ENCODE results near the gene ELMO1.

The ELMO1 gene

GRCh38 chr7:36870625-36871354, 577.9 kb downstream of the ELMO1 start:
- Histone ChIP-seq H3K4me1 (ENCODE audit: control insufficient read depth in 2 of 2, insufficient read depth in 2 of 2, low read length in 2 of 2) (no peaks in the 10 kb centered on the region), H3K9ac (ENCODE audit: low read depth in 1 of 2, low read length in 2 of 2) (no peak overlapping the region), H3K4me3 (ENCODE audit: low read length in 2 of 2) (no peak overlapping the region), H3K27ac (ENCODE audit: low read depth in 2 of 2, low read length in 2 of 2) (no peak overlapping the region), H3K9me3 (ENCODE audit: control insufficient read depth in 2 of 2, low read length in 2 of 2) (no peaks in the 10 kb centered on the region), H3K27me3 (ENCODE audit: control insufficient read depth in 2 of 2, insufficient read depth in 2 of 2, low read length in 2 of 2) (no peaks in the 10 kb centered on the region), H3K36me3 (ENCODE audit: control insufficient read depth in 2 of 2, insufficient read depth in 2 of 2, low read length in 2 of 2) (peaks cover 0 to 13% of the 10 kb centered on the region in 2 donors)

GRCh38 chr7:36868727-36869411, 579.8 kb downstream of the ELMO1 start:
- Histone ChIP-seq H3K27ac (ENCODE audit: low read depth in 2 of 2, low read length in 2 of 2) (no peak overlapping the region), H3K4me3 (ENCODE audit: low read length in 2 of 2) (no peak overlapping the region), H3K9ac (ENCODE audit: low read depth in 1 of 2, low read length in 2 of 2) (peak overlapping the region in 1 of 2 donors; percentile 17), H3K4me1 (ENCODE audit: control insufficient read depth in 2 of 2, insufficient read depth in 2 of 2, low read length in 2 of 2) (no peaks in the 10 kb centered on the region), H3K9me3 (ENCODE audit: control insufficient read depth in 2 of 2, low read length in 2 of 2) (no peaks in the 10 kb centered on the region), H3K27me3 (ENCODE audit: control insufficient read depth in 2 of 2, insufficient read depth in 2 of 2, low read length in 2 of 2) (no peaks in the 10 kb centered on the region), H3K36me3 (ENCODE audit: control insufficient read depth in 2 of 2, insufficient read depth in 2 of 2, low read length in 2 of 2) (peaks cover 0 to 15% of the 10 kb centered on the region in 2 donors)

- no peak overlapping the region for H3K9ac ChIP-seq (ENCODE audit: low read depth in 1 of 2, low read length in 2 of 2)
- H3K4me1 ChIP-seq (ENCODE audit: control insufficient read depth in 2 of 2, insufficient read depth in 2 of 2, low read length in 2 of 2) = no peaks in the 10 kb centered on the region
- peaks cover 0 to 13% of the 10 kb centered on the region in 2 donors for H3K36me3 ChIP-seq (ENCODE audit: control insufficient read depth in 2 of 2, insufficient read depth in 2 of 2, low read length in 2 of 2)
- no peaks in the 10 kb centered on the region for H3K27me3 ChIP-seq (ENCODE audit: control insufficient read depth in 2 of 2, insufficient read depth in 2 of 2, low read length in 2 of 2)
- no peak overlapping the region for H3K27ac ChIP-seq (ENCODE audit: low read depth in 2 of 2, low read length in 2 of 2)
- H3K9me3 ChIP-seq (ENCODE audit: control insufficient read depth in 2 of 2, low read length in 2 of 2) = no peaks in the 10 kb centered on the region
- no peak overlapping the region for H3K4me3 ChIP-seq (ENCODE audit: low read length in 2 of 2)
Measured at GRCh38 chr7:36865019-36865418, 583.6 kb downstream of the ELMO1 start.

- Histone ChIP-seq H3K27ac (ENCODE audit: low read depth in 2 of 2, low read length in 2 of 2) (no peak overlapping the region), H3K9ac (ENCODE audit: low read depth in 1 of 2, low read length in 2 of 2) (no peak overlapping the region), H3K4me1 (ENCODE audit: control insufficient read depth in 2 of 2, insufficient read depth in 2 of 2, low read length in 2 of 2) (no peaks in the 10 kb centered on the region), H3K4me3 (ENCODE audit: low read length in 2 of 2) (no peak overlapping the region), H3K9me3 (ENCODE audit: control insufficient read depth in 2 of 2, low read length in 2 of 2) (no peaks in the 10 kb centered on the region), H3K27me3 (ENCODE audit: control insufficient read depth in 2 of 2, insufficient read depth in 2 of 2, low read length in 2 of 2) (no peaks in the 10 kb centered on the region), H3K36me3 (ENCODE audit: control insufficient read depth in 2 of 2, insufficient read depth in 2 of 2, low read length in 2 of 2) (peaks cover 0 to 7% of the 10 kb centered on the region in 2 donors)
Measured at GRCh38 chr7:36863901-36864701, 584.6 kb downstream of the ELMO1 start.

GRCh38 chr7:36862771-36863261, 585.8 kb downstream of the ELMO1 start:
- Histone ChIP-seq H3K27me3 (ENCODE audit: control insufficient read depth in 2 of 2, insufficient read depth in 2 of 2, low read length in 2 of 2) (no peaks in the 10 kb centered on the region), H3K27ac (ENCODE audit: low read depth in 2 of 2, low read length in 2 of 2) (no peak overlapping the region), H3K9me3 (ENCODE audit: control insufficient read depth in 2 of 2, low read length in 2 of 2) (no peaks in the 10 kb centered on the region), H3K36me3 (ENCODE audit: control insufficient read depth in 2 of 2, insufficient read depth in 2 of 2, low read length in 2 of 2) (peaks cover 0 to 7% of the 10 kb centered on the region in 2 donors), H3K4me1 (ENCODE audit: control insufficient read depth in 2 of 2, insufficient read depth in 2 of 2, low read length in 2 of 2) (no peaks in the 10 kb centered on the region), H3K4me3 (ENCODE audit: low read length in 2 of 2) (no peak overlapping the region), H3K9ac (ENCODE audit: low read depth in 1 of 2, low read length in 2 of 2) (no peak overlapping the region)

- Histone ChIP-seq H3K36me3 (ENCODE audit: control insufficient read depth in 2 of 2, insufficient read depth in 2 of 2, low read length in 2 of 2) (peaks cover 0 to 7% of the 10 kb centered on the region in 2 donors), H3K4me3 (ENCODE audit: low read length in 2 of 2) (no peak overlapping the region), H3K9me3 (ENCODE audit: control insufficient read depth in 2 of 2, low read length in 2 of 2) (no peaks in the 10 kb centered on the region), H3K9ac (ENCODE audit: low read depth in 1 of 2, low read length in 2 of 2) (no peak overlapping the region), H3K4me1 (ENCODE audit: control insufficient read depth in 2 of 2, insufficient read depth in 2 of 2, low read length in 2 of 2) (no peaks in the 10 kb centered on the region), H3K27me3 (ENCODE audit: control insufficient read depth in 2 of 2, insufficient read depth in 2 of 2, low read length in 2 of 2) (no peaks in the 10 kb centered on the region), H3K27ac (ENCODE audit: low read depth in 2 of 2, low read length in 2 of 2) (no peak overlapping the region)
Measured at GRCh38 chr7:36861656-36862055, 587.0 kb downstream of the ELMO1 start.

GRCh38 chr7:36860681-36861080, 588.0 kb downstream of the ELMO1 start:
- Histone ChIP-seq H3K4me1 (ENCODE audit: control insufficient read depth in 2 of 2, insufficient read depth in 2 of 2, low read length in 2 of 2) (no peaks in the 10 kb centered on the region), H3K9me3 (ENCODE audit: control insufficient read depth in 2 of 2, low read length in 2 of 2) (no peaks in the 10 kb centered on the region), H3K27me3 (ENCODE audit: control insufficient read depth in 2 of 2, insufficient read depth in 2 of 2, low read length in 2 of 2) (no peaks in the 10 kb centered on the region), H3K4me3 (ENCODE audit: low read length in 2 of 2) (no peak overlapping the region), H3K9ac (ENCODE audit: low read depth in 1 of 2, low read length in 2 of 2) (no peak overlapping the region), H3K36me3 (ENCODE audit: control insufficient read depth in 2 of 2, insufficient read depth in 2 of 2, low read length in 2 of 2) (peaks cover 0 to 12% of the 10 kb centered on the region in 2 donors), H3K27ac (ENCODE audit: low read depth in 2 of 2, low read length in 2 of 2) (no peak overlapping the region)

- no peaks in the 10 kb centered on the region for H3K27me3 ChIP-seq (ENCODE audit: control insufficient read depth in 2 of 2, insufficient read depth in 2 of 2, low read length in 2 of 2)
- no peak overlapping the region for H3K4me3 ChIP-seq (ENCODE audit: low read length in 2 of 2)
- H3K36me3 ChIP-seq (ENCODE audit: control insufficient read depth in 2 of 2, insufficient read depth in 2 of 2, low read length in 2 of 2) = peaks cover 0 to 9% of the 10 kb centered on the region in 2 donors
- H3K9me3 ChIP-seq (ENCODE audit: control insufficient read depth in 2 of 2, low read length in 2 of 2) = no peaks in the 10 kb centered on the region
- no peak overlapping the region for H3K27ac ChIP-seq (ENCODE audit: low read depth in 2 of 2, low read length in 2 of 2)
- H3K9ac ChIP-seq (ENCODE audit: low read depth in 1 of 2, low read length in 2 of 2) = no peak overlapping the region
- no peaks in the 10 kb centered on the region for H3K4me1 ChIP-seq (ENCODE audit: control insufficient read depth in 2 of 2, insufficient read depth in 2 of 2, low read length in 2 of 2)
Measured at GRCh38 chr7:36855330-36855729, 593.3 kb downstream of the ELMO1 start.

GRCh38 chr7:36854652-36855051, 594.0 kb downstream of the ELMO1 start:
- Histone ChIP-seq H3K27me3 (ENCODE audit: control insufficient read depth in 2 of 2, insufficient read depth in 2 of 2, low read length in 2 of 2) (no peaks in the 10 kb centered on the region), H3K9me3 (ENCODE audit: control insufficient read depth in 2 of 2, low read length in 2 of 2) (no peaks in the 10 kb centered on the region), H3K9ac (ENCODE audit: low read depth in 1 of 2, low read length in 2 of 2) (no peak overlapping the region), H3K36me3 (ENCODE audit: control insufficient read depth in 2 of 2, insufficient read depth in 2 of 2, low read length in 2 of 2) (peaks cover 0 to 9% of the 10 kb centered on the region in 2 donors), H3K27ac (ENCODE audit: low read depth in 2 of 2, low read length in 2 of 2) (no peak overlapping the region), H3K4me1 (ENCODE audit: control insufficient read depth in 2 of 2, insufficient read depth in 2 of 2, low read length in 2 of 2) (no peaks in the 10 kb centered on the region), H3K4me3 (ENCODE audit: low read length in 2 of 2) (no peak overlapping the region)

GRCh38 chr7:36852931-36853330, 595.7 kb downstream of the ELMO1 start:
- Histone ChIP-seq H3K9ac (ENCODE audit: low read depth in 1 of 2, low read length in 2 of 2) (no peak overlapping the region), H3K27me3 (ENCODE audit: control insufficient read depth in 2 of 2, insufficient read depth in 2 of 2, low read length in 2 of 2) (no peaks in the 10 kb centered on the region), H3K4me3 (ENCODE audit: low read length in 2 of 2) (no peak overlapping the region), H3K27ac (ENCODE audit: low read depth in 2 of 2, low read length in 2 of 2) (no peak overlapping the region), H3K36me3 (ENCODE audit: control insufficient read depth in 2 of 2, insufficient read depth in 2 of 2, low read length in 2 of 2) (peaks cover 0 to 9% of the 10 kb centered on the region in 2 donors), H3K4me1 (ENCODE audit: control insufficient read depth in 2 of 2, insufficient read depth in 2 of 2, low read length in 2 of 2) (no peaks in the 10 kb centered on the region), H3K9me3 (ENCODE audit: control insufficient read depth in 2 of 2, low read length in 2 of 2) (no peaks in the 10 kb centered on the region)

All from mucosa of rectum (tissue), 2 donors.